ENCODE data around the gene XRCC3.
"Not testable (repeated sequence)": the region's sequence is repeated elsewhere in the genome, so short reads cannot be mapped to it uniquely, and the experiment has no call there.

The XRCC3 gene

DNA sequence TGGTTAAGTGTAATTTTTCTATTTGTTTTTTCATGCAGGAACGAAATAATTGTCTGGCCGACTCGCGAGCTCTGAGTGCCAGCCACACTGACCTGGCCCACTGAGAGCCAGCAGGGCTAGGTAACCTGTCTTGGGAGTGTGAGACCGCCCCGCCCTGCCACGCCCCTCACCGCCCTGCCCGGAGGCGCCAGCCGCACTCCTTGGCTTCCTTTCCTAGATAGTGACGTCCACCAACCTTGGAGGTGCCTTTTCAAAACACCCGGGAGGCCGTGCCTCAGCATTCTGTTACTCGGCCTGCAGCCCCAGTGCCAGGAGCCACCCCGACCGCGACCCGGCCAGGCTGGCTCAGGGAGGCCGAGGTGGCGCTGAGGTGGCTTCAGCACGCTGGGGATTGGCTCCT, 21.7 kb downstream of the XRCC3 start:
- H3K36me3 Mint-ChIP-seq (ENCODE audit: low read depth): peaks cover 22% of the 10 kb centered on the region
- H3K27me3 Mint-ChIP-seq (ENCODE audit: low read depth): no peaks in the 10 kb centered on the region
- H3K9me3 Mint-ChIP-seq: no peaks in the 10 kb centered on the region
- H3K4me3 Mint-ChIP-seq: no peak overlapping the region
- peaks cover 25% of the 10 kb centered on the region for H3K4me1 Mint-ChIP-seq
- no peak overlapping the region for H3K27ac Mint-ChIP-seq
- TF ChIP-seq, protein P1, sequence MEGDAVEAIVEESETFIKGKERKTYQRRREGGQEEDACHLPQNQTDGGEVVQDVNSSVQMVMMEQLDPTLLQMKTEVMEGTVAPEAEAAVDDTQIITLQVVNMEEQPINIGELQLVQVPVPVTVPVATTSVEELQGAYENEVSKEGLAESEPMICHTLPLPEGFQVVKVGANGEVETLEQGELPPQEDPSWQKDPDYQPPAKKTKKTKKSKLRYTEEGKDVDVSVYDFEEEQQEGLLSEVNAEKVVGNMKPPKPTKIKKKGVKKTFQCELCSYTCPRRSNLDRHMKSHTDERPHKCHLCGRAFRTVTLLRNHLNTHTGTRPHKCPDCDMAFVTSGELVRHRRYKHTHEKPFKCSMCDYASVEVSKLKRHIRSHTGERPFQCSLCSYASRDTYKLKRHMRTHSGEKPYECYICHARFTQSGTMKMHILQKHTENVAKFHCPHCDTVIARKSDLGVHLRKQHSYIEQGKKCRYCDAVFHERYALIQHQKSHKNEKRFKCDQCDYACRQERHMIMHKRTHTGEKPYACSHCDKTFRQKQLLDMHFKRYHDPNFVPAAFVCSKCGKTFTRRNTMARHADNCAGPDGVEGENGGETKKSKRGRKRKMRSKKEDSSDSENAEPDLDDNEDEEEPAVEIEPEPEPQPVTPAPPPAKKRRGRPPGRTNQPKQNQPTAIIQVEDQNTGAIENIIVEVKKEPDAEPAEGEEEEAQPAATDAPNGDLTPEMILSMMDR (IDR thresholded peaks at IDR 0.05; ENCODE audit: unreplicated experiment in 3 of 3): no peak

DNA sequence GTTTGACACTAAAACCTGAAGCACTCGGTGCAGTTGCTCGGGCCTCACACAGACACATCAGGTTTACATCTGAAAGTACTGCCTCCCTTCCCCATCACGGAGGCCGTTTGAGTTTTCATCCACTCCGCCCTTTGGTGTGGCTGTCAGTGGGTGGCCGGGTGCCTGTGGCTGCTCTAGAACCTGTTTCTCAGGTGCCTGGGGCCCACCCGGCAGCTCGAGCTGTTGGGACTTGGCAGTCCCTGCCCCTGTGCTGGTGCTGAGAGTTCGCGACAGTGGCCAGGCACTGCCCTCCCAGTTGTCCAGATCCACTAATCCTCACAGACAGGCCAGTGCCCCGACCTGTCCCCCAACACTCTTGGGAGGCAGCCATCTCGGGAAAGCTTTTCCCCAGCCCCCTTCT, 22.4 kb downstream of the XRCC3 start:
- H3K36me3 Mint-ChIP-seq (ENCODE audit: low read depth): peaks cover 25% of the 10 kb centered on the region
- no peak overlapping the region for H3K4me3 Mint-ChIP-seq
- peaks cover 25% of the 10 kb centered on the region for H3K4me1 Mint-ChIP-seq
- no peak overlapping the region for H3K27ac Mint-ChIP-seq
- no peaks in the 10 kb centered on the region for H3K27me3 Mint-ChIP-seq (ENCODE audit: low read depth)
- TF ChIP-seq, protein P1 (IDR thresholded peaks at IDR 0.05; ENCODE audit: unreplicated experiment in 3 of 3): no peak
- H3K9me3 Mint-ChIP-seq: no peaks in the 10 kb centered on the region

GRCh38 chr14:103692159-103692558, 23.1 kb downstream of the XRCC3 start:
- Mint-ChIP-seq H3K4me3 (no peak overlapping the region), H3K4me1 (peaks cover 20% of the 10 kb centered on the region), H3K36me3 (ENCODE audit: low read depth) (peaks cover 26% of the 10 kb centered on the region), H3K9me3 (no peaks in the 10 kb centered on the region), H3K27ac (no peak overlapping the region), H3K27me3 (ENCODE audit: low read depth) (no peaks in the 10 kb centered on the region)
- TF ChIP-seq, protein P1 (IDR thresholded peaks at IDR 0.05; ENCODE audit: unreplicated experiment in 3 of 3): no peak

GRCh38 chr14:103691655-103692054, 23.6 kb downstream of the XRCC3 start:
- not testable (repeated sequence) for H3K27ac Mint-ChIP-seq; H3K4me3 Mint-ChIP-seq; H3K27me3 Mint-ChIP-seq (ENCODE audit: low read depth); H3K9me3 Mint-ChIP-seq
- peaks cover 31% of the 10 kb centered on the region for H3K36me3 Mint-ChIP-seq (ENCODE audit: low read depth)
- H3K4me1 Mint-ChIP-seq: peaks cover 15% of the 10 kb centered on the region

DNA sequence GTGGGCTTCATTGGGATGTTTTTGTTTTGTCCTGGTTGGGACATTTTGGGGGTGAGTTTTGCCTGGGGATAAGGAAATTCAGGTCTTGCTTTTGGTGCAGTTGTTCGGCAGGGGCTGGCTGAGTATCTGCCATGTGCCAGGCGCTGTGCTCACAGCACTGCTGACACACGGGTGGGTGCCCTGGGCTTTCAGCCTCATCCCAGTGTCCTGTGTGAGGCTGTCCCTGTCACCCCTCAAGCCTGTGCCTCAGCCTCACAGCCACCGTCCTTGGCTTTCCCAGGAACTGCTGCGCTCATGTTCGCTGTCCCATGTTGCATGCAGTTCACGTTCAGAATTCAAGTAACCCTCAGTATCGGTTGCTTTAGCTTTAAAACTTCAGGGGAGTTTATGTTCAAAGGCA, 24.9 kb downstream of the XRCC3 start:
- no peak overlapping the region for H3K4me3 Mint-ChIP-seq
- peaks cover 10% of the 10 kb centered on the region for H3K4me1 Mint-ChIP-seq
- no peak overlapping the region for H3K27ac Mint-ChIP-seq
- H3K27me3 Mint-ChIP-seq (ENCODE audit: low read depth): no peaks in the 10 kb centered on the region
- TF ChIP-seq, protein P1 (IDR thresholded peaks at IDR 0.05; ENCODE audit: unreplicated experiment in 3 of 3): no peak
- peaks cover 42% of the 10 kb centered on the region for H3K36me3 Mint-ChIP-seq (ENCODE audit: low read depth)
- no peaks in the 10 kb centered on the region for H3K9me3 Mint-ChIP-seq

DNA sequence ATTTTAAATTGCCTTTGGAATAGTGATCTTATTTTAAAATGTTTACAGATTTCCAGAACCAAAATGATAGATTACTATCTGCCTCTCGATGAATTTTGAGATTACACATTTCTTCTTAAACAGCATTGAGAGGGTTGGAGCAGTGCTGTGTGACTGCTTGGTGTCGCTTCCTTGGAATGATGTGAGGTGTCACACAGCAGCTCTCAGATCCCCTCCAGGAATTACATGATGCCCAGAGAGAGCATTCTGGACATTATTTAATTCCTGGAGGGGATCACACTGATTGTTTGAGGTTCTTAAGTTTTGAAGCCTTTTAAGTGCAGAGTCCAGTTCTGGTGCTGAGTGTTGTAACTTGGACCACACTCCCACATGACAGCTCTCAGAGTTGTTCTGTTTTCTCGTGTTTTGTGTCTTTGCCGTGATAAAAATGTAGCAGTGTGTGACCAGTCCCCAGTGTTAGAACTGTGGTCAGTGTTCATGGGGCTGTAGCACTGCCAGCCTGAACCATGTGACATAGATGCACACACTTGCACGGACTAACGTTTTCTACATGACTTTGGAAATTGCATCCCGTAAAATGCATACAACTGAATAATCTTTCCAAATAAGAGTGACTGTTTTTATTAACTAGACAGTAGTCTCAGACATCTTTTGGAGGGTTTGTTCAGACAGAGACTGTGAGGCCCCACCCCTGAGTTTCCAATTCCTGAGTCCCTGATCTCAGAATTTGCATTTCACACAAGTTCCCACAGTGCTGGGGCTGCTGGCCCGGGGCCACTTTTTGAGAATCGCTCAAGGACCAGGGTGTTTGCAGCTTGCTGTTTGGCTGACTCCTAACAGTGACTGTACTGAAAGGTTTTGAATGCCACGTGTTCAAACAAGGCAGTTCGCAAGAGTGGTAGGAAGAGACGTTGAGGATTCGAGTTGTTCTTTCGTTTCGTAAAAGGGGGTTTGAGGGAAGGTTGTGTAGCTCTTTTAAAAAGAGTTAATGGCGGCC, 26.0 kb downstream of the XRCC3 start:
- TF ChIP-seq, protein P1 (IDR thresholded peaks at IDR 0.05; ENCODE audit: unreplicated experiment in 3 of 3): no peak
- Mint-ChIP-seq H3K27ac (no peak overlapping the region), H3K27me3 (ENCODE audit: low read depth) (no peaks in the 10 kb centered on the region), H3K9me3 (no peaks in the 10 kb centered on the region), H3K36me3 (ENCODE audit: low read depth) (peaks cover 43% of the 10 kb centered on the region), H3K4me1 (peaks cover 15% of the 10 kb centered on the region), H3K4me3 (no peak overlapping the region)
